IPS-18c (cell line): ENCODE data around the gene PCDHB7.
"Not testable (repeated sequence)": the region's sequence is repeated elsewhere in the genome, so short reads cannot be mapped to it uniquely, and the experiment has no call there.

Experiments
- H3K4me3 ChIP-seq: 2 replicates; pipeline ENCODE4 v1.7.0; 2013; ENCODE audit warnings: low read depth, mild to moderate bottlenecking, low read length, moderate library complexity; ENCODE audit not compliant: insufficient read depth
- H3K9me3 ChIP-seq: one replicate; pipeline ENCODE4 v1.6.1; 2013; ENCODE audit warnings: mild to moderate bottlenecking, low read length, moderate library complexity; ENCODE audit not compliant: control insufficient read depth, insufficient read depth

The PCDHB7 gene

GRCh38 chr5:141208478-141208877 lies 36.0 kb downstream of the PCDHB7 start, which contains the start of gene PCDHB12:
Gene PCDHB12, plus strand, starts transcription at chr5:141208719. Its CDS starts 189 bp downstream, at chr5:141208908.
- H3K9me3 ChIP-seq: peaks cover 3% of the 10 kb centered on the region

GRCh38 chr5:141210281-141210680 lies 37.8 kb downstream of the PCDHB7 start:
- not testable (repeated sequence) for H3K4me3 ChIP-seq, H3K9me3 ChIP-seq

More at GRCh38 chr5:141208478-141208877, 36.0 kb downstream of the PCDHB7 start, which contains the start of gene PCDHB12:
- no peak within 1 kb of the TSS for H3K4me3 ChIP-seq

GRCh38 chr5:141210849-141211248 lies 38.4 kb downstream of the PCDHB7 start:
- not testable (repeated sequence) for H3K9me3 ChIP-seq, H3K4me3 ChIP-seq

DNA sequence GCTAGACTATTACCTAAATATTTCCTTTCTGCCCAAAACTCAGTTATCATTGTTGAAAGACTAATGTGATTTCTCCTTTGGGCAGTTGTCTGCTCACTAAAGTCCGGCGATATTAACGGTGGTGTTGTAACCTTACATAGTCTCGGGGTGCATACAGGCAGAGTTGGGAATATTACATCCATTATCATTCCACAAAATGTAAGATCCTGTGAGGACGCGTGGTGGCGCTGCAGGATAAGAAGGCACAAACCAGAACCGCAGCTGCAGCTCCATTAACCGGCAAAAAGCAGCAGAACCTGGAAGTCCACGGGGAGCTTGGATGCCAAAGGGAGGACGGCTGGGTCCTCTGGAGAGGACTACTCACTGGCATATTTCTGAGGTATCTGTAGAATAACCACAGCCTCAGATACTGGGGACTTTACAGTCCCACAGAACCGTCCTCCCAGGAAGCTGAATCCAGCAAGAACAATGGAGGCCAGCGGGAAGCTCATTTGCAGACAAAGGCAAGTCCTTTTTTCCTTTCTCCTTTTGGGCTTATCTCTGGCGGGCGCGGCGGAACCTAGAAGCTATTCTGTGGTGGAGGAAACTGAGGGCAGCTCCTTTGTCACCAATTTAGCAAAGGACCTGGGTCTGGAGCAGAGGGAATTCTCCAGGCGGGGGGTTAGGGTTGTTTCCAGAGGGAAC lies 41.4 kb downstream of the PCDHB7 start, which contains the start of gene PCDHB13:
Gene PCDHB13 (plus strand): TSS at position 264 of the 684 bp plus-strand sequence. CDS start 205 bp downstream, at position 469.
- H3K4me3 ChIP-seq: not testable (repeated sequence)

DNA sequence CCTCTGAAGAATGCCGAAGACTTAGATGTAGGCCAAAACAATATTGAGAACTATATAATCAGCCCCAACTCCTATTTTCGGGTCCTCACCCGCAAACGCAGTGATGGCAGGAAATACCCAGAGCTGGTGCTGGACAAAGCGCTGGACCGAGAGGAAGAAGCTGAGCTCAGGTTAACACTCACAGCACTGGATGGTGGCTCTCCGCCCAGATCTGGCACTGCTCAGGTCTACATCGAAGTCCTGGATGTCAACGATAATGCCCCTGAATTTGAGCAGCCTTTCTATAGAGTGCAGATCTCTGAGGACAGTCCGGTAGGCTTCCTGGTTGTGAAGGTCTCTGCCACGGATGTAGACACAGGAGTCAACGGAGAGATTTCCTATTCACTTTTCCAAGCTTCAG lies 42.1 kb downstream of the PCDHB7 start:
- not testable (repeated sequence) for H3K9me3 ChIP-seq, H3K4me3 ChIP-seq

More for the DNA sequence above, 41.4 kb downstream of the PCDHB7 start, which contains the start of gene PCDHB13:
- not testable (repeated sequence) for H3K9me3 ChIP-seq

- not testable (repeated sequence) for H3K9me3 ChIP-seq
These were observed 43.1 kb downstream of the PCDHB7 start for GRCh38 chr5:141215504-141215903.

GRCh38 chr5:141216035-141216434 lies 43.6 kb downstream of the PCDHB7 start:
- H3K9me3 ChIP-seq, H3K4me3 ChIP-seq: not testable (repeated sequence)

More at GRCh38 chr5:141215504-141215903, 43.1 kb downstream of the PCDHB7 start:
- not testable (repeated sequence) for H3K4me3 ChIP-seq

DNA sequence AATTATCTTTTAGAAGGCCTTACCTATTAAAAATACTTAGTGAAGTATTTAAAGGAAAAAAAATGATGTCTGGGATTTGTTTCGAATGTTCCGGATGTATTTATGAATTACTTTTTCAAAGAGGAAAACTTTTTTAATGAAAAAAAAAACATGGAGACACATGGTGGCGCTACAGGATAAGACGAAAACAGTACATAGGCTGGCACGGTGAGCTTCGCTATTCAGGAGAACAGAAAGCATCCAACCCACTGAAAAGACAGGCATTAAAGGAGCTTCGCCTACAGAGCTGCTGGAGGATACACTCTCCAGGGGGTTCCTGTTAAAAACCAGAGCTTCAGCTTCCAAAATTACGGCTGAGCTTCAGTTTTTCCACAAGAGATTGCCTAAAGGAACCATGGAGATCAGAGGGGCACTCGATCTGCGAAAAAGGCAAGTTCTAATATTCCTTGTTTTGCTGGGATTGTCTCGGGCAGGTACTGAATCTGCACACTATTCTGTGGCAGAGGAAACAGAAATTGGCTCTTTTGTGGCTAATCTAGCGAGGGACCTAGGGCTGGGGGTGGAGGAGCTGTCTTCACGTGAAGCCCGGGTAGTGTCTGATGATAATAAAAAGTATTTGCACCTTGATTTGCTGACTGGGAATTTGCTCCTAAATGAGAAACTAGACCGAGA lies 50.8 kb downstream of the PCDHB7 start, which contains the start of gene PCDHB14:
Gene PCDHB14 (plus strand): TSS at position 232 of the 672 bp plus-strand sequence. CDS start 163 bp downstream, at position 395.
- Histone ChIP-seq H3K4me3 (no peak within 1 kb of the TSS), H3K9me3 (no peaks in the 10 kb centered on the region)

DNA sequence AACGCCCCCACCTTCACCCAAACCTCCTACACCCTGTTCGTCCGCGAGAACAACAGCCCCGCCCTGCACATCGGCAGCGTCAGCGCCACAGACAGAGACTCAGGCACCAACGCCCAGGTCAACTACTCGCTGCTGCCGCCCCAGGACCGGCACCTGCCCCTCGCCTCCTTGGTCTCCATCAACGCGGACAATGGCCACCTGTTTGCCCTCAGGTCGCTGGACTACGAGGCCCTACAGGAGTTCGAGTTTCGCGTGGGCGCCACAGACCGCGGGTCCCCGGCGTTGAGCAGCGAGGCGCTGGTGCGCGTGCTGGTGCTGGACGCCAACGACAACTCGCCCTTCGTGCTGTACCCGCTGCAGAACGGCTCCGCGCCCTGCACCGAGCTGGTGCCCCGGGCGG lies 52.4 kb downstream of the PCDHB7 start:
- not testable (repeated sequence) for H3K4me3 ChIP-seq, H3K9me3 ChIP-seq

- H3K4me3 ChIP-seq, H3K9me3 ChIP-seq: not testable (repeated sequence)
These were observed 53.0 kb downstream of the PCDHB7 start for GRCh38 chr5:141225421-141225820.
